HG03558 (cell line): ENCODE measurements around the gene HS6ST3.

Source experiments
- ATAC-seq: cut with Tn5 transposase; IDR thresholded peaks from one replicate; pipeline ENCODE4 v1.9.1; 2021; ENCODE audit warnings: moderate number of reproducible peaks; ENCODE audit not compliant: unreplicated experiment; ENCODE audit errors: extremely low read depth

HS6ST3 gene

DNA sequence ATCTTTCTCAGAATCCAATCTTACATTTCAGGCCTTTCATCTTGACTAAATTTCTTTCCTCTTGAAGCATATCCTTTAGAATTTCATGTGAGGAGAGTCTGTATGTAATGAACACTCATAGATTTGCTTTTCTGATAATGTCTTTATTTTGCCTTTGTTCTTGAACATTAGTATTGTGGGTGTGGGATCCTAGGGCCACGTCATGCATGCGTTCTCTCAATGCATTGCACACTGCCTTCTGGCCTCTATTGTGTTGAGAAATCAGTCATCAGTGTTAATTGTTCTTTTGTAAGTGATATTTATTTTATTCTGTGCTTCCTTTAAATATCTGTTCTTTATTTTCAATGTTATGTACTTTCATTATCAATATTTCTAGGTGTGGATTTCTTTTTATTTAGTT is 539.4 kb downstream of the HS6ST3 start:
- no peak for ATAC-seq

DNA sequence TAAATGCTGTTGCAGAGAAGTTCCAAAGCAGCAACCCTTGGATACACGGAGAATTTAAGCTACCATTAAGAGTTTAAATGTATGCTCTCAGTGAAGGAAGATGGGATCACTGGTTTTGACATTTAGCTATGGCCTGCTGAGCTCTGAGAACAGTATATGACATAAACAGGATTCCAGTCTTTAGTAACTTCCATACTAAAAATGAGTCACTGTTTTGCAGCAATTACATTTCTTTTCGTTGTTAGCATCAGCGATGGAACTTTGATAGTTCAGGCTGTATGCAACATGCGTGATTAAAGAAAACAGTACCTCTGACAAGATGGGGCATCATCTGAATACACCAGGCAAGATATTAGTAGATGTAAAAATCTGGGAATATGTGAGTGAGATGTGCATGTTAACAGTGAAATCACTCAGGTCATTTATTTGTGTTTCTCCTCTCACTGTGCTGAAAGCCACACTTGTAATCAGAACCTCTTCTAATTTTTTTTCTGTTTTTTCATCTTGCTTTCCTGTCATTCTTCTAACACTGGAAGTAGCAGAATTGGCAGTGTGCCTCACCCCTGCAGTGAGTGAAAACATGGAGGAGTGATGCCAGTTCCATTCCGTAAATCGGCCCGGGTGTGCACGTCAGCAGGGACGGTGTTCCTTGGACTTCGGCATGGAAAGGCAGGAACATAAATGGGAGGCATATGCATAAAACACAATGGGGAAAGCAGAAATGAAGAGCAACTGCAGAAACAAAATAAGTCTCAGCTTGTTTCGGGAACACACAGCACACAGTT is 542.8 kb downstream of the HS6ST3 start:
- ATAC-seq: no peak

DNA sequence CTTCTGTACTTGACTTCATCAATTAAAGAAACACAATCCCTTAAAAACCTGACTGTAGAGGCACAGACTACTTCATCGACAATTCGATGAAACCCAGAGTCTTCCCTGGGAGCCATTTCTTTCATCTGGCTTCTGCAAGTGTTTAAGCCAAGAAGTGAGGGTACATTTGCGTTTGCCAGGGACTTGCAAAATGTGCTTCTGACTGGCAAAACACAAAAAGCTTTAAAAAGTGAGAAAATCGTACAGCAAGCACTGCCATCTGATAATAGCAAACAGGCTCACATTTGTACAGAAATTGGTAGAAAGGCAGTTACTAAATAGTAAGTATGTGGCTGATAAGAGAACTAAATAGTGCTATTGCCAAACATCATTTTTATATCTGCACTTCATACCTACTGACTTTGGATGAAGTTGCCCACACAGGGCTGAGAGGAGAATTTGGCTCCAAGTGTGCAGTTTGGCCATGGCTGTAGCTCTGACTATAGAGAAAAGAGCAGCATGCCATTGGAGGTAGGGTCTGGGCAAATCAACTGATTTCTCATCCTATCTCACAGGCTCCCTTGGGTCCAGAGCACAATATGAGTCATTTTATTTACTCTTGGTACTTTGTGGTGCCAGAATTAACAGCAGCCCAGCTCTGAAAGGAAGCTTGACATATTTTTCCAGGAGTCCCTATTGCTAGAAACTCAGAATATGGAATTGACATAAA is 546.2 kb downstream of the HS6ST3 start:
- ATAC-seq: no peak

DNA sequence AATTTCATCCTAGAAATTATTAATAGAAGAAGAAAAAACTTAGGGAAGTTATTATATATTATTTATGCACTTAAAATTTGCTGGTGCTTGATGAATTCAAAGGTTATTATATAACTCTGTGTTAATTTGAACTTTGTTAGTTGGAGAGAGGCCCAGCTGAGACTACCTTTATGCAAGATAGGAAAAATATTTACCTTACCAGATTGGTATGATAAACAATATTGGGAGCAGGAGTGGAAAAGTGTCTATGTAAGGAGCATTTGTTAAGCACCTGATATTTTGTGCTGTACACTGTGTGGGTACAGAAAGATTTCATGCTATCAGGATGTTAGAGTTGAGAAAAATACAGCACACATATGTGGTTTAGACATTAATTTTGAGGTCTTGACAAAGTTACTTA is 547.1 kb downstream of the HS6ST3 start:
- ATAC-seq: no peak

DNA sequence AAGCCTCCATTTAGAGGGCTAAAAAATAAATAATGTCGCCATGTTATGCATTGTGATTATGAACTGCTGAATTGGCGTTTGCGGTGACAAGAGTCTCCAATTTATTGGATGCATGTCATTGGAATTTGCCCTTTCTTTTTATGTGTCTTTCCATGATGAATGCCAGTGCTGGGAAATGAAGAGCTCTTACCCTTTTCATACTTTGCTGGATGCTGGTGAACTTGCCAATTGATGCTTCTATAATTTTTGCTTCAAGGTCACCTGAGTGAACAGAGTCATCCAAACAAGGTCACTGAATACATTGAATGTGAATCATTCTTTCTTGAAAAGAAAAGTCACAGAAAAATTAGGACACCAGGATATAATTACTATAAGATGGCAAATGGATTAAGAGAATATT is 556.2 kb downstream of the HS6ST3 start:
- ATAC-seq: no peak

DNA sequence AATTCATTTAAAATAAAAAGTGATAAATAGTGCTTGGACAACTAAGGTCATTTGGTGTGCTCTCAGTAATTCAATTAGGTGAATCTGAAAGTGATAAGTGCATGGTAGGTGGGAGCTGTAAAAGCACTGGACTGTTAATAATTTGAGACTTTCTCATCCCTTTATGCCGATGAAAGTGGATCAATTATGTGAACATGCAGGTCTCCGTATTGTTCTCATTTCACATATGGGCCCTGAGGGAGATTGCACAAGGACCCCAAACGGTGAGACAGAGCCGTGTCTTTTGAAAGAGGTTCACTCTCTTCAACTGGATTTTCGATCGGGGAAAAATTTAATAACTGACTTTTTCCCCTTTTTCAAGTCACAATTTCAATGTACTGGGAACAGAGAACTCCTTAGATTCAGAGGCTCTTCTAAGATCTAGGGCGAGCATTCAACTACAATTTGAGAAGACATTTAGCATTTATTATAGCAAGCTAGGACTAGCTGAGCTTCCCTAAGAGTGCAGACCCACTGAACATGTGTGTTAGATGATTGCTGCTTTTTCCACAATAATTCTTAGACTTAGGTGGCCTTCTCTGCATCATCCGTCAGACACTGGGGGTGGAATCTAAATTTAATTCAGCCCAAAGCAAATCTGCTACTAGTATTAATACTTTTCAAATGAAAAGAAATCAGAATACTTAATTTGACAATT is 556.8 kb downstream of the HS6ST3 start:
- no peak for ATAC-seq

DNA sequence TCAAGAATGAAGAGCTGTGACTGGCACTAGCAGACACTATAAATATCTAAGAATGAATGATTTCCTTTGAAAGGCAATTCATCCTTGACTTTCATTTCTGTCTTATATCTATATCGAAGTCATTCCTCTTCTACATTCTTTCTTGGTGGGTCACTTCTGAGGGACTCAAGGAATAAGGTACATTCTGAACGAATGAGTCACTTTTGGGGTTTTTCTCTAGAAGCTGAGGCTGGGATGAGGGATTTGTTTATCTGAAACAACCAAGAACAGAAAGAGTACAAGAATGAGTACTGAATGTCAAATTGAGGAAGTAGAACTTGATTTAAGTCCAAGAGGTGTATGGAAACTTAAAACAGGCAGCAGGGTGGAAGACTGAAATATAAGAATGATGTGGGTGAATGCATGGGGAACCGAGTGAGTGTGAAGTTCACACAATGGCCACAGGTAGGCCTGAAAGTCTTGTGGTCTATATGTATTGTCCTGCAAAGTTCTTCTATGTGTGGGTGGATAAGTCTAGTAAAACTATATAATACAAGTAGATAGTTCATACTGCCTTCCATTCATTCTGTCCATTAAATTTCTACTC is 560.5 kb downstream of the HS6ST3 start:
- peak; percentile 50 for ATAC-seq

DNA sequence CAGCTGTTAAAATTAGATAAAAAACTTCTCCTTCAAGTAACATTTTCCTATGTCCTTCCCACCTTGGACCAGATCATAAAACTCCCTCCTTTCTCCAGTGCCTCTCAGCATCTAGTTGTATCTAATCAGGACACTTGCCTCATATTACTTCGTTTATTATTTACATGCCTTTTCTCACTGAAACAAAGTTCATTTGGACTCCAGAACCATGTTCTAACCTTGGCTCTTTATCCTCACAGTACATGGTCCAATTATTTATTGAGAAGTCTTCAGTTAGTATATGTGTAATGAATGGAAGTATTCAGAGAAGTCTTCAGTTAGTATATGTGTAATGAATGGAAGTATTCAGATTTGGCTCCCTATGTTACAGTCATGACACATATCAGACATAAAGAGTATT is 561.7 kb downstream of the HS6ST3 start:
- no peak for ATAC-seq

DNA sequence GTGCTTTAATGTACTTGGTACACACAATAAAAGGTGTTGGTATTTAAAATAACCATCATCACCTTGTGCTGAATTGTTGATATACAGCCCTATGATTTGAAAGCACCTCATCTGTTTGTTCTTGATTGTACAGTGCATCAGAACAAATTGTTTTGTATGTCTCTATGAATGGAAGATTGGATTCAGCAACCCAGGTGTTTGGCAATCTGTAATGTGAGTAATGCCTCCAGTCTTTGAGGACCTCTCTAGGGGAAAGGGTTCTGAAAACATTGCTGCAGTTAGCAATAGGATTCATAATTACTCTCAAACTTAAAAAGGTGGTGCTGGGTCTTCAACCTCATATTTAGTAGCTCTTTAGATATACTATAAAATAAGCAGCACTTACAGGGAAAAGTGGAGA is 562.6 kb downstream of the HS6ST3 start:
- no peak for ATAC-seq

DNA sequence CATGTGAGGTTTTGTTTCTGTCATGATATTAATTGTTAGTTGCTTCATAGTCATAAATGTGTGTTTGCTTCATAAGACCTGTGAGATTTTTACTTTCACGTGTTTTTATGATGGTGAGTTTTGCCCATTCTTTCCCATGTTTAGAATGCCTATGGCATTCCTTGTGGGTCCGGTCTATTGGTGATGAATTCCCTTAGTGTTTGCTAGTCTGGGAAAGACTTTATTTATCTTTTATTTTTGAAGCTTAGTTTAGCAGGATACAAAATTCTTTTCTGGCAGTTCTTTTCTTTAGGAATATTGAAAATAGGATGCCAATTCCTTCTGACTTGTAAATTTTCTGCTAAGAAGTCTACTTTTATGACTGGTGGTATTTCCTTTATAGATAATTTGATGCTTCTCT is 571.7 kb downstream of the HS6ST3 start:
- no peak for ATAC-seq

DNA sequence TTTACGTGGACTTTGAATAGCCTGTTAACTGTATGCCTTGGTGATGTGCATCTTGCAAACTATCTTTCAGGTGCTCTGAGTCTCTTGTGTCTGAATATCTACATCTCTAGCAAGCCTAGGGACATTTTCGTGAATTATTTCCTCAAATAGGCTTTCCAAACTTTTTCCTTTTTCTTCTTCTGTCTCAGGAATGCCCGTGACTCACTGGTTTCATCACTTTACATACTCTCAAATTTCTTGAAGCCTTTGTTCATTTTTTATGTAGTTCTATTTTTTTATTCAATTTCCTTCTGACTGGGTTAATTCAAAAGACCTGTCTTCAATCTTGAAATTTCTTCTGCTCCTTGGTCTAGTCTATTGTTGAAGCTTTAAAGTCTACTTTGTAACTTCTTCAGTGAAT is 572.1 kb downstream of the HS6ST3 start:
- no peak for ATAC-seq

DNA sequence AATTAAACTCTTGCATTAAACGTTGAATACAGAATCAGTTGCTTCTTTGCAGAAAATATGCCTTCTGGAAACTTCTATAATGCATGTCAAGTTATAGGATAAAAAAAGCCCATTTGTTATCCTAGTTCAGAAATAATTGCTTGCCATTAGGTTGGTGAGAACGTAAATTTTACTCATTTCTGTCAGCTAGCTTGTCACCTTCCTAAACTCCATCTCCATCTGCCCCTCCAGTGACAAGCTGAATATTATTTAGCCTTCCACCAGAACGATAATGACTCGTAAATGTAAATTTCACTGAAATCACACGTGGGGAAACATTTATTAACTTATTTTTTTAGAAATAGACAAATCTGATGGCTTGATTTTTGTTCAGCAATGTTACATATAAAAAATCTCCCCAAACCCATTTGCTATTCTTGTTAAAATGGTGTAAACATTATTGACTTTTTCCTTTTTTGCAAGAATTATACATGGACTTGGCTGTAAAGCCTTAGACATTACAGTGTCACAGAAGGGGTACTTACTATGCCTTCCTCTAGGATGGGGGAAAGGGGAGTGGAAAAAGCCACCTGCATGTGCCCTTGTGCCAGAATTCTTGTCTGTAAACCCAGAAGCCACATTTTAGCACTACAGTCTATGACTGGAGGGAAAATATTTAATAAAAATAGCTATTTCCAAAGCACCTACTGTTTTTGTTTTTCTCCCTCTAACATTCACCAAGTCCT is 577.5 kb downstream of the HS6ST3 start:
- ATAC-seq: no peak

DNA sequence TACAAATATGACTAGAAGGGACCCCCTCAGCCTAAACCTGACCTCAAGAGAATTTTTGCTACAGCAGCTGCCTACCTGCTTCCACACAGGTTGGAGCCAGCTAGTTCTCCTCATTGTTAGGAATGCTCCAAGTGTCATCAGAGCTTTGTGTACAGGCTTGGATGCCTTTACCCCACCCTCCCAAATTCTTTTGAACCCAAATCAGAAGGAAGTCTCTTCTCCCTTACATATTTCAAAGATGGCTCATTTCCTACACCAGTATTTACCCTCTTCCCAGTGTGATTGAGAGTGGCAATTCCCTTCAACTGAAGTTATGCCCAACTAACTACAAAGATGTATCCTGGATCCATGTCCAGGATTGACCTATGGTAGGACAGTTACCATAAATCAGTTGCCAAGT is 581.2 kb downstream of the HS6ST3 start:
- ATAC-seq: no peak

DNA sequence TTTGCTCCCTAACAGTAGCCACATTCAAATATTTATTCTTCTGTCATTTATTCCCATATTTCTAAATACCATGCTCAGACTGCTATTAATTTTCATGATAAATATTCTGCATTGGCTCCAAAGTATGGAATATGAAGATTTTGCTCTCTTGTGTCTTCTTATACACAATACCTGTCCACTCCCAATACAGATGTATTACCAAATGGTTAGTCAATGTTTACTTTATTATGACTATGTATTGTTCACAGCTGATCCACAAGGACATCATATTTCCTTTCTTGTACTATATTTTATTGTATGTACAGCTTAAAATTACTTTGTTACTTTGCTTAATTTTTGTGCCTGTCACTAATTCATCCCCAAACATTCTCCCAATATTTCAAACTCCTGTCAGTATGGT is 582.1 kb downstream of the HS6ST3 start:
- ATAC-seq: no peak

DNA sequence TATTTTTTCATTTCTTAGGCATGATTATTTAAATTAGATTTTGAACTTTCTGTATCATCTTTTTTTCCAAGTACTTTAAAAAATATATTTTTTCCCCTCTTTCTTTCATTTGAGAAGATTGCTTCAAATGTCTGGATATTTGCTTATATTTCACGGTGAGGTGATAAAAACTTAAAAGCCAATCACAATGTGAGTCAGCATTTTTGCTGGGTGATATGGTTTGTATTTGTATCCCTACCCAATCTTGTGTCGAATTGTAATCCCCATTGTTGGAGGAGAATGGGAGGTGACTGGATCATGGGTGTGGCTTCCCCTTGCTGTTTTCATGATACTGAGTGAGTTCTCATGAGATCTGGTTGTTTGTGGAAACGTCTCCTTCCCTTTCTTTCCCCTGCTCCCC is 583.9 kb downstream of the HS6ST3 start:
- no peak for ATAC-seq

DNA sequence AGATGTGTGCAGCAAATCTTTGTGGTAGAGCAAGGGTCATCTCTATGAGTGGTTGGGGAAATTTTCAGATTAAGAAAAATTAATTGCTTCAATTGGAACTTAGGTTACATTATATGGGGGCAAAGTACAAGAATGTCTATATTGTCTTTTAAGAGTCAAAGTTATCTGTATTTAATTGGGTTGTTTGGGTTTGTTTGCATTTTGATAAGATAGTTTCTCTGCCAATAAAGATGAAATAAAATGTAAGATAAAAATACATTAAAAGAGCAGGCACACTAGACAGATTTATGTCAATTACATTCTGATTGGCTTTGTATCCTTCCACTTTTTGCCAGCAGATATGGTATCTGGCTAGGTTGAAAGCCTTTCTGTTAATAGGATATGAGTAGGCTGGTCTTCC is 587.1 kb downstream of the HS6ST3 start:
- ATAC-seq: no peak

DNA sequence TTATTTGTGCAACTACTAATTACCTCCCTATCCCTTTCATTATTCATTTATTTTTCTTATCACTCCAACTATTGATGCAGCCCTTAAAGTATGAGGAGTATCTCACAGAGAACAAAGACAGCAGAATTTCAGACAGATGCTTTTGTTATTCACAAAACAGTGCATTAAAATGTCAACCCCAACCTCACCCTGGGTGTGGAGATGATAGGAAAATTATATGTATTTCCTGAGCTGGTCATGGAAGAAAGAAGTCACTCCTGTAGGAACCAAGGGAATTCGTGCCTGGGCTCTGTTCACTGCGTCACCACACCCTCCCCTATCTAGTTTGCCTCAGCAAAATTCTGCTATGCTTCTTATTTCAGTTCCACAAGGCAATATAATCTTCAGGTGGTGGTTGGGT is 588.9 kb downstream of the HS6ST3 start:
- no peak for ATAC-seq

DNA sequence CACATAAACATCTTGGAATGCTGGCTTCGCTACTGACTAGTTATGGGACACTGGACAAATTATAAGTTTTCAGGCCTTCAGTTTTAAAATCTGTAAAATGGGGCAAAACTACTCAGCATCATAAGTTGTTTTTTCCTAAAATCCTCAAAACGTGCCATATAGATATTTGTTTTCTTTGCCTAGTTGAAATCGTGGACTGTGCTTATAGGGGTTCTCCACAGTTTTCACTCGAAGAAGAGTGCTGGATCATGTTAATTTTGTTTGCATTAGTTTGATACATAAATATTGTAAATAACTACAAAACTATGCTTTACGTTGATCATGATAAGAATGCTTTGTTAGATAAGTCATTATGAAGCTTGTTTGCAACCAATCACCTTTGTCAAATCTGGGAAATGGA is 591.0 kb downstream of the HS6ST3 start:
- no peak for ATAC-seq

DNA sequence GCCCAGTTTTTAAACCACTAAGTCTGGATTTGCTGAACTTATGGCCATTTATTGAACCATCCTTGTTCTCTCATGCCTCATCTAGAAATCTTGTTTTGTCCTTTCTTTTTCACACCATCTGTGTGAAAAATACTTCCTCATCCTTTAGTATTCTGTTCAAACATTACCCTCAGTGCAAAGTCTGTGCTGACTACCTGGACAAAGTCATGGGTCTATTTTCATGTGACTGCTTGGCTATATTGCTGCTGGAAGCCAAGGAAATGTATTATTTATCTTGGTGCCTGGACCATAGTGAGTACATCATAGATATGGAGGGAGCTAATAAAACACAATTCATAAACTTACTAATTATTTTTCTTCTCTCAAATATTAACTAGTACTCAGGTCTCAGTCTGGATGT is 591.9 kb downstream of the HS6ST3 start:
- ATAC-seq: no peak

DNA sequence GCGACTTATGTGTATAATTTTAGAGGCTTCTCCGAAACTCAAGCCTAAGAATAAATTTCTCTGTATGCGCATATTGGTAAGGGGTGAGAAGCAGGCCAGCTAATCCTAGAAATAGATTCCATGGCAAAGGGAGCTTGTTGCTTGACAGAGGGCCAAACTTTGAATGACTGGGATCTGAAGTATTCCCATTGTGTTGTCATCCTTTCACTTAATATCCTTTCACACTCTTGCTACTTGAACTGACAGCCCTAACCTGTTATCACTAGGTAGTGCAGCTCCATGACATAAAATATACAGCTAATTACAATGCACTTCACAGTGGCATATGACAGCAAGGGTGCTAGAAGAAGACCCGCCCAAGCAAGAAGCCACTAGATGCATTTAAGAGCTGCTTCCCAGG is 594.6 kb downstream of the HS6ST3 start:
- no peak for ATAC-seq
